Measurements from ENCODE around the gene EHD2. TPM values are rescaled to one million over a fixed set of nuclear protein-coding genes. Genes with fewer than 3 reads are reported as not detected.
"Not testable (repeated sequence)": the region's sequence is repeated elsewhere in the genome, so short reads cannot be mapped to it uniquely, and the experiment has no call there.

EHD2 gene
- total RNA-seq, 1 donor from 2014 or later, result 268 TPM

DNA sequence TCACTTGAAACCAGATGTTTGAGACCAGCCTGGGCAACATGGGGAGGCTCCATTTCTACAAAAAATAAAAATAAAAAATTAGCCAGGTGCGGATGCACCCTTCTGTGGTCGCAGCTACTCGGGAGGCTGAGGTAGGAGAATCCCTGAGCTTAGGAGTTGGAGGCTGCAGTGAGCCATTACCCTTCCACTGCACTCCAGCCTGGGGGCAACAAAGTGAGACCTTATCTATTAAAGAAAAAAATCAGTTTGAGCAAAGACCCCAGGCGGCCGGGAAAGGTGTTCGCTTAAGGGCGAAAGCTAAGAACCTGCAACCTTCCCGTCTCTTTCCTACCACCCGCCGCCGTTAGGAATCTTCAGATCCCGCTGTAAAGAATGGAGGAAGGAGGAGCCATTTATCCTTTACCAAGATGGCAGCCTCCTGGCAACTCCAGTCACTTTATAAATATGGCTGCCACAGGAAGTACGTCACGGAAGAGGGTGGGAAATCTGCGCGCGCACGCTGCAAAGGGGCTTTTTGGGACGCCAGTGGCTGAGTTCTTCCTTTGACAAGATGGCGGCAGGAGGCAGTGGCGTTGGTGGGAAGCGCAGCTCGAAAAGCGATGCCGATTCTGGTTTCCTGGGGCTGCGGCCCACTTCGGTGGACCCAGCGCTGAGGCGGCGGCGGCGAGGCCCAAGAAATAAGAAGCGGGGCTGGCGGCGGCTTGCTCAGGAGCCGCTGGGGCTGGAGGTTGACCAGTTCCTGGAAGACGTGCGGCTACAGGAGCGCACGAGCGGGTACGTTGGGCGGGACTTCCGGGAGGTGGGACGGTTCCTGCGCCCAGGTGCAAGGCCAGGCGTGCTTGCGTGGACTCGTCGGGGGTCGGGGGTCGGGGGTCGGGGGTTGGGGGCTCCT, 32.0 kb downstream of the EHD2 start, which contains the start of gene NOP53:
Gene NOP53, plus strand, starts transcription at position 537 of the 892 bp plus-strand sequence. Its CDS starts 14 bp downstream, at position 551.
- peak; percentile 84 for DNase-seq (ENCODE audit: extremely low read depth, low read depth, low spot score)

DNA sequence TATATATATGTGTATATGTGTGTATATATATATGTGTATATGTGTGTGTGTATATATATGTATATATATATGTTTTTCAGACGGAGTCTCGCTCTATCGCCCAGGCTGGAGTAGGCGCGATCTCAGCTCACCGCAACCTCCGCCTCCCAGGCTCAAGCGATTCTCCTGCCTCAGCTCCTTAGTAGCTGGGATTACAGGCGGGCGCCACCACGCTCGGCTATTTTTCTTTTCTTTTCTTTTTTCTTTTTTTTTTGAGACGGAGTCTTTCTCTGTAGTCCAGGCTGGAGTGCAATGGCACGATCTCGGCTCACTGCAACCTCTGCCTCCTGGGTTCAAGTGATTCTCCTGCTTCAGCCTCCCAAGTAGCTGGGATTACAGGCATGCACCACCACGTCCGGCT, 32.9 kb downstream of the EHD2 start:
- not testable (repeated sequence) for DNase-seq (ENCODE audit: extremely low read depth, low read depth, low spot score)

DNA sequence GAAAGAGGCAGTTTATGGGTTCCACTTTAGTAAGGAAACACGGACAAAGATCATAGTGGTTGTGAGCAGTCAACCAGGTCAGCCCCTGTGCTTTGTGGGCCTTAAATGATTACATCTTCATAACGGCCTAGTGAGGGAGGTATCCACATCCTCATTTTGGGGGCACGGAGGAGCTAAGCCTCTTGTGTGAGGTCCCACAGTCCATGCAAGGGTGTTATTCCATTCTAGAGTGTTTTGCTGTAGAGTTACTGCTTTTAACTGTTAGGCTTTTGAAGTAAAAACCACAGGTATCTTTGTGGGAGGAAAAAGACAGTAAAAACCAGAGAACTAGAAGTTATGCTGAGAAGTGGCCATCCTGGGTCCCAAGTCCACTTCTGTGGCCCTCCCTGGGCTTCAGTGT, 36.1 kb downstream of the EHD2 start:
- DNase-seq (ENCODE audit: extremely low read depth, low read depth, low spot score), result no peak

DNA sequence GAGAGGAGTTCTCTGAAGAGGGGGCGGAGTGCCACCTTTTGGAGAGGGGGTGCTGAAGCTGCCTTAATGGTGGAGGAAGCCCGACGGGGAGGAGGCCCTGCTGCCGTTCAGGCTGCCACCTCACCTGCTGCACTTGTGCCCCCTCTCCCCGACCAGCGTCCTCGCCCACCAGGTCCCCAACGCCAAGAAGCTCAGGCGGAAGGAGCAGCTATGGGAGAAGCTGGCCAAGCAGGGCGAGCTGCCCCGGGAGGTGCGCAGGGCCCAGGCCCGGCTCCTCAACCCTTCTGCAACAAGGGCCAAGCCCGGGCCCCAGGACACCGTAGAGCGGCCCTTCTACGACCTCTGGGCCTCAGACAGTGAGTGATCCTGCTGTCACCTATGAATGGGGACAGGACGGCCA, 37.5 kb downstream of the EHD2 start:
- no peak for DNase-seq (ENCODE audit: extremely low read depth, low read depth, low spot score)

DNA sequence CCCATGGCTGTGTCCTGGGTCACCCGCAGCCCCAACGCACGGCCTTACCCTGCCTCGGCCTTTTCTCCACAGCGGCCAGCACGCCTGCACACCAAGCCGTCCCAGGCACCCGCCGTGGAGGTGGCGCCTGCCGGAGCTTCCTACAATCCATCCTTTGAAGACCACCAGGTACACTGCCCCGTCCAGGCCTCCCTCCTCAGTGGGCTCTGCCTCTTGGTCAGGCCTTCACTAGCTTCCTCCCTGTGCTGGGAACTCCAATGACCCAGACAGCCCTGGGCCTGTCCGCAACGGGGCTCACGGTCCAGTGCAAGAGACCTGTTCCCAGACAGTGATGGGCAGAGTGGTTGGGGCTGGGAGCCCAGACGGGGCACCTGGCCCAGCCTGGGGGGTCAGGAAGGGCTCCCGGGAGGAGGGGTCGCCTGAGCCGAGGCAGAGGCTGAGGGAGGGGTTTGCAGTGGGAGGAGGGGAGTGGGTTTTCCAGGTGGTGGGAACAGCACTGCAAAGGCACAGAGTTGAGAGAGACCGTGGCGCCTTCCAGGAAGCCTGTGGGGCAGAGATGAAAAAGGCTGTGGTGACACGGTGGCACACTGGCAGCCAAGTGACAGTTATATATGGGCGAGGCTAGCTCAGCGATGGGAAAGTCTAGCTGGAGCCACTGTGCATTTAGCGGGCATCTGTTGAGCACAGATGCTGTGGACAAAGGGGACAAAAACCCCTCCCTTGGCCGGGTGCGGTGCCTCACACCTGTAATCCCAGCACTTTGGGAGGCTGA, 39.4 kb downstream of the EHD2 start:
- no peak for DNase-seq (ENCODE audit: extremely low read depth, low read depth, low spot score)

DNA sequence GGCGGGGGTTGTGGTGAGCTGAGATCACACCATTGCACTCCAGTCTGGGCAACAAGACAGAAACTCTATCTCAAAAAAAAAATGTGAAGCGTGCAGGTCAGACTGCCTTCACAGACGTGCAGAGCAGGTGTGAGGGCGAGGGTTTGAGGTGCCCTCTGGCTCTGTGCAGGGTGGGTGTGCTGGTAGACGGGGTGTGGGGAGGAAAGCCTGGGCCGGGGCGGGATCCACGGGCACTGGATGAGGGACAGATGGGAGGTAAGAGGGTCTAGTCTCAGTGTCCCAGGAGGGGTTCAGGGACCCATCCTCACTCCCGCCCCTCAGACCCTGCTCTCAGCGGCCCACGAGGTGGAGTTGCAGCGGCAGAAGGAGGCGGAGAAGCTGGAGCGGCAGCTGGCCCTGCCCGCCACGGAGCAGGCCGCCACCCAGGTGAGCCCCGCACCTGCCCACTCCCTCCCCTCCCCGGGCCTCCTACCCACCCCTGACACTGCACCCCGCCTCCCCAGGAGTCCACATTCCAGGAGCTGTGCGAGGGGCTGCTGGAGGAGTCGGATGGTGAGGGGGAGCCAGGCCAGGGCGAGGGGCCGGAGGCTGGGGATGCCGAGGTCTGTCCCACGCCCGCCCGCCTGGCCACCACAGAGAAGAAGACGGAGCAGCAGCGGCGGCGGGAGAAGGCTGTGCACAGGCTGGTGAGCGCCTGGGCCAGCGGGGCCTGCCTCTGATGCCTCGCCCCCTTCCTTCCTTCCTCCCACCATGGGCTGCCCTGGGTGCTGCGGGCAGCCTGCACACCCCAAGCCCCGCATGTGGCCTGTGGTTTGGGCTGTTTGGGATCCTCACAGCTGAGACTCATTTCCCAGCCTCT, 41.2 kb downstream of the EHD2 start:
- no peak for DNase-seq (ENCODE audit: extremely low read depth, low read depth, low spot score)

DNA sequence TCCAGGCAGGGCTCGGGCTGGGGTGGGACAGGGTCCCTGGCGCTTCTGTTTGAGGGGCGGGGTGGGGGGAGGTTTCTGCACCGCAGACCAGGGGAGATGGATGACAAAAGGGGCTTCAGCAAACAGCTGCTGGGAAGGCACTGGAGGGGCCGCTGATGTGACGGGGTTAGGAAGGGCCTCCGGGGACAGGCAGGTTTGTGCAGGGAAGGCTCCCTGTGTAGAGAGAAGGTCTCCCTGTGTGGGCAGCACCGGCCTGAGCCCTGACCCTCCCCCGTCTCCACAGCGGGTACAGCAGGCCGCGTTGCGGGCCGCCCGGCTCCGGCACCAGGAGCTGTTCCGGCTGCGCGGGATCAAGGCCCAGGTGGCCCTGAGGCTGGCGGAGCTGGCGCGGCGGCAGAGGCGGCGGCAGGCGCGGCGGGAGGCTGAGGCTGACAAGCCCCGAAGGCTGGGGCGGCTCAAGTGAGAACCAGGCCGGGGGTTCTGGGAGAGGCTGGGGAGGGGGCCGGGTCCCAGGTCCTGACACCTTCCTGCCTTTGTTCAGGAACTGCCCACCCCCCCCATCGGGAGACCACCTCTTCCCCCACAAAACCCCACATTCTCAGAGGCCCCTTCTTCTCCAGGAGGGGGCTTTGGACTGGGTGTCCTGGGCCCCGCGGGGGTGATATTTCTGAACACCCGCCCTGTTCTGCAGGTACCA, 42.0 kb downstream of the EHD2 start:
- DNase-seq (ENCODE audit: extremely low read depth, low read depth, low spot score), result no peak

DNA sequence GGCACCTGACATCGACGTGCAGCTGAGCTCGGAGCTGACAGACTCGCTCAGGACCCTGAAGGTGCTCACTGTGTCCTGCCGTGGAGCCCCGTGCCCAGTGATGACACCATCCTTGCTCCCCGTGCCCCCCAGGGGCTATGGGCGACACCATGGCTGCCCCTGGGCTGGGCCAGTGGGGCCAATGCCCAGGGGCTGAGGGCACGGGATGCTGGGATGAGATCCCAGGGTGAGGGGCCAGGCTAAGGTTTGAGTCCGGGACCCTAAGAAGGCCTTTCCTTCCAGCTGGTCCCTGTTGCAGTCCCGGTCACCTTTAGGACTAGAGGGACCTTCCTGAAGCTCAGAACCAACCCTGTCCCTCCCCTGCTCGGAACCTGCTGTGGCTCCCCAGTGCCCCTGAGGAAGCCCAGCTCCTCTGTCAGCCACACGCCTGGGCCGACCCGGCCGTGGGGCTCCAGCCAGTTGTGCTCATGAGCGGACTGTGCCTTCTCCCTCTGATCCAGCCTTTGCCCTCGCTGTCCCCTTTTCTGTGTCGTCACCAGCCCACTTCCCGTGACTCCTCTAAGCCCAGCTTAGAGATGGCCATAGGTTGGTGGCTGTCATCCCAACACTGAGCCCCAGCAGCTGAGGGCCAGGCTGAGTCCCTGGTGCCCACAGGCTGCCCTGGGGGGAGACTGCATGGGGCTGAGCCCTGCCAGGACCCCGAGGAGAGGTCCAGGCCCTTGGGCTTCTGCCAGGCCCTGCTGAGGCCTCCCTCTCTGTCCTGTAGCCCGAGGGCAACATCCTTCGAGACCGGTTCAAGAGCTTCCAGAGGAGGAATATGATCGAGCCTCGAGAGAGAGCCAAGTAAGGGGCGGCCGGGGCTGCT, 42.8 kb downstream of the EHD2 start:
- DNase-seq (ENCODE audit: extremely low read depth, low read depth, low spot score), result no peak

DNA sequence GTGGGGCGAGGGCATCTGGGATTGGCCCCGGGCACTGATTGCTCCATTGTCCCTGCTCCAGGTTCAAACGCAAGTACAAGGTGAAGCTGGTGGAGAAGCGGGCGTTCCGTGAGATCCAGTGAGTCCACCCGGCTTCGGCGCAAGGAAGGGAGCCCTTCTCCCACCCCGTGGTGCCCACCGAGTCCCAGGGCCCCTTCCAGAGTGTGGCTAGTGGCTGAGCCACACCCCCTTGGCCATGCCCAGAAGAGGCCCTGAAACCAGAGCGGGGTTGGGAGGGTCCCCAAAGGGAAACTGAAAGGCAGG, 43.4 kb downstream of the EHD2 start:
- no peak for DNase-seq (ENCODE audit: extremely low read depth, low read depth, low spot score)

DNA sequence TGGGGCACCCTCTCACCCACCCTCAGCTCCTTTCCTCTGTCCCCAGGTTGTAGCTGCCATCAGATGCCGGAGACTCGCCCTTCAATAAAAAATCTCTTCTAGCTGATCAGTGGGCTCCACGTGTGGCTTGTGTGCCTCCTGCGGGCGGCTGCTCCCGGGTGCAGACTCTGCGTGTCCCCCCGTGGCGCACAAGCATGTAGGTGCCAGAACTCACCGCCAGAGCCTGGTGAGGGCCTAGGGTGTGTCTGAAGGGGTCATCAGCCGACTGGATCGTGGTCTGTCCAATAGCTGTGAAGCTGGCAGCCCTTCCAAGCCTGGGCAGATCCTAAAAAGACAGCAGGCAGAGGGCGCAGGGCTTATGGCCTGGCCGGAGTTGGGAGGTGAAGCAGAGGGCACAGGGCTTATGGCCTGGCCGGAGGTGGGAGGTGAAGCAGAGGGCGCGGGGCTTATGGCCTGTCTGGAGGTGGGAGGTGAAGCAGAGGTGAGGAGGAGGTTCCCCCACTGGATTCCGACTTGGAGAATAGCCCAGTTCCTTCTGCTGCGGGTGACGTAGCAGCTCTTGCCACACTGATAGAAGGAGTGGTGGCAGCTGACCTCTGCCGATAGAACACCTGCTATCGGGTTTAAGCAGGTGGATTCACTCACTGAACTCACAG, 43.9 kb downstream of the EHD2 start:
- DNase-seq (ENCODE audit: extremely low read depth, low read depth, low spot score), result no peak

DNA sequence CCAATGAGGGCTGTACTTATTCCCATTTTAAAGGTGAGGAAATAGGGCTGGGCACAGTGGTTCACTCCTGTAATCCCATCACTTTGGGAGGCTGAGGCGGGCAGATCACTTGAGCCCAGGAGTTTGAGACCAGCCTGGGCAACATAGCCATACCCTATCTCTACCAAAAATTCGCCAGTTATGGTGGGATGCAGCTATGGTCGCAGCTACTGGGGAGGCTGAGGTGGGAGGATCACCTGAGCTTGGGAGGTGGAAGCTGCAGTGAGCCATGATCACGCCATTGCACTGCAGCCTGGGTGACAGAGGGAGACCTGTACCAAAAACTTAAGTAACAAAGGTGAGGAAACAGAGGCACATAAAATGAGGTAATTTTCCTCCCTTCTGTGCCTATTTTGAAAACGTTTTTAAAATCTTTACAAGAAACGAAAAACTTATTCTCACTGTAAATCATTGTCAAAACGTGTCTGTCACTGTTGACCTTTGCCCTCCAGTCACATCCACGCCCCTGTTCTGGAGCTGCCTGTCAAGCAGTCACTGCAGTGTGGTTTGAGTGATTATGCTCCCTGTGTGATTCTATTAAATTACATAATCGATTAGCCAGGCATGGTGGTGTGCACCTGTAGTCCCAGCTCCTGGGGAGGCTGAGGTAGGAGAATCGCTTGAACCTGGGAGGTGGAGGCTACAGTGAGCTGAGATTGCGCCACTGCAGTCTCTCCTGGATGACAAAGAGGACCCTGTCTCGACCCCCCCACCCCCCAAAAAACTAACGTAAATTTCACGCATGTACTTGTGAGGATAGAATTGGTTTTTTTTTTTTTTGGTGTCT, 44.6 kb downstream of the EHD2 start:
- no peak for DNase-seq (ENCODE audit: extremely low read depth, low read depth, low spot score)

DNA sequence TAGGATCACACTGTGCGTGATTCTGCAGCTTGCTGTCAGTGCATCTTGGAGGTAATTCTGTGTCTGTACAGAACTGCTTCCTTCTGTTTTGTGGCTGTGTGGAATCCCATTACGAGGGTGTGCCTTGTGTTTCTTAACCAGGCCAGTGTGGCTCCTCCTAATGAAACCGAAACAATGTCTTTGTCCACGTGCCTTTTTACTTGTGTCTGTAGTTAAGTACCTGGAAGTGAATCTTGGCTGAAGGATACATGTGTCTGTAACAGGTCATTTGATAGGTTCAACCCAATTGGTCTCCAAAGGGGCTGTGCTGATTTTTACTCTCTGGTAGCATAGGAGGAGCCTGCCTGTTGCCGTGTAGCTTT, 45.2 kb downstream of the EHD2 start:
- DNase-seq (ENCODE audit: extremely low read depth, low read depth, low spot score), result no peak

DNA sequence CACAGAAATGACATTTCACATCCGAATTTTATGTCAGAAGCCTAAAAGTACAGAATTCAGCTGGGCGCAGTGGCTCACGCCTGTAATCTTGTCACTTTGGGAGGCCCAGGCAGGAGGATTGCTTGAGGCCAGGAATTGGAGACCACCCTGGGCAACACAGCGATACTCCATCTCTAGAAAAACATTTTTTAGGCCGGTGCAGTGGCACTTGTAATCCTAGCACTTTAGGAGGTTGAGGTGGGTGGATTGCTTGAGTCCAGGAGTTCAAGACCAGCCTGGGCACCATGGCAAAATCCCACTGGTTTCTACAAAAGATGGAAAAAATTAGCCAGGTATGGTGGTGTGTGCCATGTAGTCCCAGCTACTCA, 47.4 kb downstream of the EHD2 start:
- DNase-seq (ENCODE audit: extremely low read depth, low read depth, low spot score), result no peak

DNA sequence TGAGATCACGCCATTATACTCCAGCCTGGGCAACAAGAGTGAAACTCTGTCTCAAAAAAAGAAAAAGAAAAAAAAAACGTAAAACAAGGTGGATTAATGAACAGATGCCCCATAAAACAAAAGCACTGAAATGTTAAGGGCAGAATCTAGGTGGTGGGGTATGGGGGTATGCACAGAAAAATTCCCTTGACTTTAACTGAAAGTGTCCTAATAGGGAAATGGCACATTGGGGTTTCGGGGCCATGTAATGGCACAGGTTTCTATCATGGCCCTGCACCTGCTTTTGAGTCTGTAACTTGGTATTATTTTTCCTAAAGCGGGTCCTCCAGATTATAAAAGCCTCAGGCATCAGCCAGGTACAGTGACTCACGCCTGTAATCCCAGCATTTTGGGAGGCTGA, 48.3 kb downstream of the EHD2 start:
- DNase-seq (ENCODE audit: extremely low read depth, low read depth, low spot score), result no peak

DNA sequence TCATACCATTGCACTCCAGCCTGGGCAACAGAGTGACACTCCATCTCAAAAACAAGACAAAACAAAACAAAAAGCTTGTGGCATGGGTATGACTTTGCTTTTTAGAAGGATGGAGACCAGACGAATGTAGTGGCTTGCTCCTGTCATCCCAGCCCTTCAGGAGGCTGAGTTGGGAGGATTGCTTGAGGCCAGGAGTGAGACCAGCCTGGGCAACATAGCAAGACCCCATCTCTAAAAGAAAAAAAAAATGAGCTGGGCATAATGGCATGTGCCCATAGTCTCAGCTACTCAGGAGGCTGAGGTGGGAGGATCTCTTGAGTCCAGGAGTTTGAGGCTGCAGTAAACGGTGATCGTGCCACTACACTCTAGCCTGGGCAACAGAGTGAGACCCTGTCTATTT, 48.9 kb downstream of the EHD2 start:
- DNase-seq (ENCODE audit: extremely low read depth, low read depth, low spot score), result no peak

DNA sequence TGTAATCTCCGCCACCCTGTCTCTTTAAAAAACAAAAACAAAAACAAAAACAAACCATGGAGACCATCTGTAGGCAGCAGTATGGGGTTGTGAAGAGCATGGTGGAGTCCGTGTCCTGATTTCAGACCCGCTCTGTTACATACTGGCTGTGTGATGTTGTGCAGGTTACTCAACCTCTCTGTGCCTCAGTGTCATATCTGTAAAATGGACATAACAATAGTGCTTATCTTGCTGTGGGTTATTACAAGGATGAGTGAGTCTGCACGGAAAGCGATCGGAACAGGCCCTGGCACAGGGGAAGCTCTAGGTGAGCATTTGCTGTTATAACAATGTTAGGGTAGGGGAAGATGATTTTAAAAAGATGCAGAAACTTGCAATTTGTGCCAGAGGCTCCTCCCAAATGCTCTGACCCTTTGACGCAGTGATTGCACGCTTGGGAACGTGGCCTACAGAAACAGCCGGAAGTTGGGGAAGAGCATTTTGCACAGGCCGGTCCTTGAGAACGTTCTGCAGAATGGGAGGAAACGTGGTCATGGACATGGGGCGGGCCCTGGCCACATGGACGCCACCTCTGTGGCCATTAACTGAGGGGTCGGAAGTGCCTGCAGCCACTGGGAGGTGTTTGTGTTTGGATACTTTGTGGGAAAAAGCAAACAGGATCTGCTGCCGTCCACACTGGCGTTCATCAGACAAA, 49.5 kb downstream of the EHD2 start:
- DNase-seq (ENCODE audit: extremely low read depth, low read depth, low spot score), result no peak

DNA sequence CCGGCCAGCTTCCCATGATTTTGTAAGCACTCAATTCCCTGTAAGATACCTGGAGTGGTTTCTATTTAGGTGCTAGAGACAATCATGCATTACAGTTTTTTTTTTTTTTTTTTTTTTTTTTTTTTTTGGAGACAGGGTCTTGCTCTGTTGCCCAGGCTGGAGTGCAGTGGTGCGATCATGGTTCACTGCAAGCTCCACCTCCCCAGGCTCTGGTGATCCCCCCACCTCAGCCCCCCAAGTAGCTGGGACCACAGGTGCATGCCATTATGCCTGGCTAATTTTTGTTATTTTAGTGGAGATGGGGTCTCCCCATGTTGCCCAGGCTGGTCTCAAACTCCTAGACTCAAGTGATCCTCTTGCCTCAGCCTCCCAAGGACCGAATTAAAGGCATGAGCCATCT, 51.5 kb downstream of the EHD2 start:
- not testable (repeated sequence) for DNase-seq (ENCODE audit: extremely low read depth, low read depth, low spot score)
